NCI-H2107 treated with DMSO at 0.1 percent for 48 hours (cell line): Measurements from ENCODE around the gene MGAT5B.

Experiments
- DNase-seq: peaks from one replicate; lab custom pipeline; 2025; ENCODE audit not compliant: unreplicated experiment; lab: John Stamatoyannopoulos, UW

MGAT5B gene

GRCh38 chr17:76996741-76997694, 128.8 kb downstream of the MGAT5B start:
- no peak for DNase-seq

GRCh38 chr17:76997981-76998531, 129.9 kb downstream of the MGAT5B start:
- peak; percentile 56 for DNase-seq

GRCh38 chr17:76998839-76999238, 130.6 kb downstream of the MGAT5B start:
- no peak for DNase-seq
